ENCODE results near the gene AKR1C4. TPM values are rescaled to one million over a fixed set of nuclear protein-coding genes. Genes with fewer than 3 reads are reported as not detected.
"Not testable (repeated sequence)": the region's sequence is repeated elsewhere in the genome, so short reads cannot be mapped to it uniquely, and the experiment has no call there.

AKR1C4 gene
- total and polyA plus RNA-seq, 2 of the 8 experiments (the other 6 are each of a cell fraction or from before 2014, with no cell fraction given): not detected

DNA sequence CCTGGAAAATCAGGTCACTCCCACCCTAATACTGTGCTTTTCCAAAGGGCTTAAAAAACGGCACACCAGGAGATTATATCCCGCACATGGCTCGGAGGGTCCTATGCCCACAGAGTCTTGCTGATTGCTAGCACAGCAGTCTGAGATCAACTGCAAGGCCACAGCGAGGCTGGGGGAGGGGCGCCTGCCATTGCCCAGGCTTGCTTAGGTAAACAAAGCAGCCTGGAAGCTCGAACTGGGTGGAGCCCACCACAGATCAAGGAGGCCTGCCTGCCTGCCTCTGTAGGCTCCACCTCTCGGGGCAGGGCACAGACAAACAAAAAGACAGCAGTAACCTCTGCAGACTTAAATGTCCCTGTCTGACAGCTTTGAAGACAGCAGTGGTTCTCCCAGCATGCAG is 26.3 kb downstream of the AKR1C4 start:
- H4K5ac ChIP-seq (ENCODE audit: insufficient read length, low read depth, low read length); CTCF ChIA-PET (ENCODE audit: partially characterized antibody); H2AFZ ChIP-seq (ENCODE audit: low read length); H2BK15ac ChIP-seq (ENCODE audit: low read length); H3K23ac ChIP-seq (ENCODE audit: insufficient read length); H2BK20ac ChIP-seq (ENCODE audit: low read length); H3K18ac ChIP-seq (ENCODE audit: extremely low read depth, low read length); DNase-seq (ENCODE audit: low read depth in 1 of 2, low spot score in 2 of 2); H3K36me3 ChIP-seq (ENCODE audit: control insufficient read depth in 2 of 4, insufficient read depth in 4 of 4, low read length in 3 of 4); H4K91ac ChIP-seq (replicated peaks; ENCODE audit: insufficient read length, low read length); H2AK5ac ChIP-seq (ENCODE audit: low read depth, low read length); H3K79me1 ChIP-seq (ENCODE audit: low read depth, low read length); H3K27ac ChIP-seq (ENCODE audit: low read depth, low read length); H3K4me2 ChIP-seq (ENCODE audit: insufficient read depth in 1 of 2, low read depth in 2 of 2, low read length in 2 of 2); H2BK5ac ChIP-seq (ENCODE audit: low read depth, low read length); H3K27me3 ChIP-seq (replicated peaks in 1 of 4; ENCODE audit: control insufficient read depth in 3 of 4, extremely low read depth in 1 of 4, insufficient read depth in 3 of 4, low read length in 3 of 4); POLR2A ChIA-PET (ENCODE audit: partially characterized antibody); H3K23me2 ChIP-seq (ENCODE audit: low read depth, low read length); H3K56ac ChIP-seq (replicated peaks; ENCODE audit: insufficient read length, low read depth, low read length); H3K4me1 ChIP-seq (replicated peaks in 1 of 4; ENCODE audit: control insufficient read depth in 3 of 4, insufficient read depth in 4 of 4, low read length in 3 of 4); H4K8ac ChIP-seq (ENCODE audit: extremely low read depth, insufficient read depth, low read length); H3K4me3 ChIP-seq (ENCODE audit: extremely low read depth in 1 of 4, insufficient read depth in 2 of 4, low read depth in 3 of 4, low read length in 4 of 4); H3K4ac ChIP-seq (replicated peaks; ENCODE audit: insufficient read length, low read depth, low read length); H2BK12ac ChIP-seq (ENCODE audit: low read depth, low read length); H4K20me1 ChIP-seq (replicated peaks in 1 of 2; ENCODE audit: control insufficient read depth in 1 of 2, insufficient read depth in 2 of 2, low read length in 2 of 2); H2BK120ac ChIP-seq (replicated peaks; ENCODE audit: low read depth, low read length); FAIRE-seq; H3K79me2 ChIP-seq (ENCODE audit: control insufficient read depth in 1 of 2, insufficient read depth in 2 of 2, low read length in 2 of 2); H3K14ac ChIP-seq (ENCODE audit: insufficient read length); H3K9ac ChIP-seq (replicated peaks in 1 of 4; ENCODE audit: extremely low read depth in 1 of 4, low read depth in 3 of 4, low read length in 3 of 4): not testable (repeated sequence)
- H3K9me3 ChIP-seq (ENCODE audit: insufficient read depth in 2 of 2, low read depth in 1 of 2, low read length in 1 of 2): peaks cover 5 to 17% of the 10 kb centered on the region in 2 experiments; a peak in 2 of 4 replicates
- WGBS, 2 experiments (ENCODE audit: extremely low coverage in 1 of 2, insufficient coverage in 1 of 2, insufficient read length in 1 of 2, insufficient replicate concordance in 2 of 2, low coverage in 1 of 2, low lambda C conversion rate in 2 of 2, missing lambda C conversion rate in 1 of 2): 96% methylated on average over 6 of the region's 7 CpGs; no CpG with 5 or more reads in 1 of the 2 experiments

Measured in H1 (cell line).